Activated CD8-positive, alpha-beta memory T cell treated with anti-CD3 and anti-CD28 coated beads for 1 hour (primary cell): ENCODE results near the gene MPPED1.
A peak's percentile ranks its signal among the peaks of the same experiment; 100 is the strongest.

ENCODE experiments used
- DNase-seq, 2 donors: peaks; one replicate each; pipeline ENCODE4 v3.0.0-alpha.2; 2020; ENCODE audit warnings: low read depth in 1 of 2; ENCODE audit errors: extremely low read depth in 1 of 2

MPPED1 gene

GRCh38 chr22:43411869-43412807, at the start of gene MPPED1:
Gene MPPED1 (plus strand): TSS chr22:43412014. CDS start chr22:43424986, 12,972 bp downstream.
- no peak for DNase-seq

GRCh38 chr22:43363315-43364168, 48.3 kb upstream of the MPPED1 start:
- DNase-seq = no peak

GRCh38 chr22:43364169-43364435, 47.7 kb upstream of the MPPED1 start:
- no peak for DNase-seq

GRCh38 chr22:43365715-43366440, 45.9 kb upstream of the MPPED1 start:
- no peak for DNase-seq

DNA sequence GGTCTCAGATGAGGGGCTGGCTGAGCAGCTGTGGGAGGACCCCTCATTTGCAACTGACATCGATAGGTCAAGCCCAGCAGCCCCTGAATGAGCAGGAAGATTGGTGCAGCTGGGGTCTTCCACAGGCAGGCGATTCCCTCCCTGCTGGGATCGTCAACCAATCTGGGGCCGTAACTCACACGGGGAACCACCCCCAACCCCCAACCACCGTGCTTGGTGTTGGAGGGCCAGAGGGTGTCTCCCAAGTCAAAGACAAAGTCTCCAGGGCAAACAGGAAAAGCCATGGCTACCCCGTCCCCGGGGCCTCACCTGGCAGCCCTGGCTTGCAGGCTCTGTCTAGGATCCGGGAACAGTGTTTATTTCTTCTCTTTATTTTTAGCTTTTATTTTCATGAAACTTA, 41.8 kb upstream of the MPPED1 start:
- DNase-seq = no peak

- DNase-seq = no peak
Observed at GRCh38 chr22:43375951-43376455, 35.8 kb upstream of the MPPED1 start.

- peak; percentile 13 to 23 for DNase-seq
Observed at GRCh38 chr22:43376765-43377547, 34.9 kb upstream of the MPPED1 start.

GRCh38 chr22:43377548-43377895, 34.3 kb upstream of the MPPED1 start:
- DNase-seq = no peak

- no peak for DNase-seq
Observed at GRCh38 chr22:43377896-43378704, 33.7 kb upstream of the MPPED1 start.

DNA sequence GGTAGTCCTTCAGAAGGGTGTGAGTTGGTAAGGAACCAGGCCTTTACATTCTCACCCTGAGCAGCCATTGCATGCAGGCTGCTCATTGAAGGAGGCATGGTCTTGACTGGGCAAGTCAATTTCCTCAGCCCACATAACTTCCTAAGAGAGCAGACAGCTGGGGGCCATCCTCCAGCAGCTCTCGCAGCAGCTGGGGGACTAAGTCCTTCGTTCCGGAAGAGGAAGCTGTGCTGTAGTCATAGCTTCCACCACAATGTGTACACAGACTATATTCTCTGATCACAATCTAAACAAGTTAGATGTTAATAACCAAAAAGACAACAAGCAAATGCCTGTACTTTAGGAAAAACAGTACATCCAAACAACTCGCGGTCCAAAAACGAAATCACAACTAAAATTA, 30.1 kb upstream of the MPPED1 start:
- no peak for DNase-seq

- no peak for DNase-seq
Observed at GRCh38 chr22:43384863-43385262, 27.0 kb upstream of the MPPED1 start.

- DNase-seq = peak; percentile 41 to 60
Observed at GRCh38 chr22:43385770-43386641, 25.8 kb upstream of the MPPED1 start.

DNA sequence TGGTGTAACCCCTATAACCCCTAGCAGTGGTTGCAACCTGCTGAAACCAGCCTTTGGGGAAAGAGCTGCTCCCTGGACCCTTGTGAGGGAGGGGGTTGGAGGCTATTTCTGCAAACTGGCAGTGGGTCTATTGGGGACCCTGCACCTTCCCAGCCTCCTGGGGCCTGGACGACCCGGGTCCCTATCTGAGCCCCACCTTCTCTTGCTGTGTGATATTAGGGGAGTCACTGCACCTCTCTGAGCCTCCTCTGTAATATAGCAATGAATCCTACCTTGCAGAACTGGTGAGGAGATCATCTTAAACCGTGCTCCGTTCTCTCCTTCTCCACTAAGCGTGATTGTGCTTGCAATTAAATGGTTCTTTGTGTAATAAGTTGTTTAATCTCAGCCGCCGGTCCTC, 24.0 kb upstream of the MPPED1 start:
- no peak for DNase-seq

- DNase-seq = peak; percentile 38 to 61
Observed at GRCh38 chr22:43388420-43388851, 23.4 kb upstream of the MPPED1 start.

GRCh38 chr22:43389227-43389836, 22.5 kb upstream of the MPPED1 start:
- DNase-seq = no peak

GRCh38 chr22:43390166-43390565, 21.6 kb upstream of the MPPED1 start:
- no peak for DNase-seq

GRCh38 chr22:43390872-43391271, 20.9 kb upstream of the MPPED1 start:
- DNase-seq = no peak

- no peak for DNase-seq
Observed at GRCh38 chr22:43391306-43391705, 20.5 kb upstream of the MPPED1 start.
